Ammon's horn (tissue), 1 donor: Measurements from ENCODE around the gene DNAL1.
"Not testable (repeated sequence)": the region's sequence is repeated elsewhere in the genome, so short reads cannot be mapped to it uniquely, and the experiment has no call there.

Experiments
- DNase-seq: peaks from one replicate; pipeline ENCODE4 v3.0.0-alpha.2; 2016; ENCODE audit warnings: low spot score

The DNAL1 gene, protein sequence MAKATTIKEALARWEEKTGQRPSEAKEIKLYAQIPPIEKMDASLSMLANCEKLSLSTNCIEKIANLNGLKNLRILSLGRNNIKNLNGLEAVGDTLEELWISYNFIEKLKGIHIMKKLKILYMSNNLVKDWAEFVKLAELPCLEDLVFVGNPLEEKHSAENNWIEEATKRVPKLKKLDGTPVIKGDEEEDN

DNA sequence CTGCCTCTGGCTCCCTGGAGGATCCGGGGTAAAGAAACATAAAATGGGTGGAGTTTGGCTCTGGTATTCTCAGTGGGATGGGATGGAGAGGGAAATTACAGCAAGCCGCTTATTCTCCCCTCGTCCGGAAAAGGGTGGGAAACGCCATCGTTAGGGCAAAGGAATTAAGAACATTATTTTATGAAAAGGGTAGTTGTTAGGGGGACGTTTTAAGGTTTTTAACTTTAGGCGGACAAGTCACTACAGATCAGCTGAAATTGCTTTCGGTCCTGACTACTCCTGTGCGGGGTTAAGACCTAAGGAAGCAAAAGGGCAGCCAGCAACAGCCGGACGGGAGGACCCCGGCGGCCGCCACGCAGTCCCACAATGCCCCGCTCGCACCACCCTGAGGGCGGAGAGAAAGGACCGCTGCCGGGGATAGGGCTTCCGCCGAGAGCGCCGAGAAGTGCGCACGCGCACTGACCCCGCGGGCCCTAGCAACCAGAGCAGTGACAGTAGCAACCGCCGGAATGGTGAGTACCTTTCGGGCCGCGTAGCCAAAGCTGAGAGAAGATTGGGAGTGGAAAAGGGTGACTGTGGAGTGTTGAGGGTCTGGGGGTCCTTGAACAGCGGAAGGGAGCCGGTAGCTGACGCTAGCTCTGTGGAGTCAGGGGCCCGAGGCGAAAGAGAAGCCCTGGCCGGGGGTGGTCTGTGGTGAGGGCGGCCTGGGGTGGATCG, at the start of gene DNAL1:
Gene DNAL1, plus strand, starts transcription at position 456 of the 717 bp plus-strand sequence. Its CDS starts 54 bp downstream, at position 510.
- peak; percentile 93 for DNase-seq

DNA sequence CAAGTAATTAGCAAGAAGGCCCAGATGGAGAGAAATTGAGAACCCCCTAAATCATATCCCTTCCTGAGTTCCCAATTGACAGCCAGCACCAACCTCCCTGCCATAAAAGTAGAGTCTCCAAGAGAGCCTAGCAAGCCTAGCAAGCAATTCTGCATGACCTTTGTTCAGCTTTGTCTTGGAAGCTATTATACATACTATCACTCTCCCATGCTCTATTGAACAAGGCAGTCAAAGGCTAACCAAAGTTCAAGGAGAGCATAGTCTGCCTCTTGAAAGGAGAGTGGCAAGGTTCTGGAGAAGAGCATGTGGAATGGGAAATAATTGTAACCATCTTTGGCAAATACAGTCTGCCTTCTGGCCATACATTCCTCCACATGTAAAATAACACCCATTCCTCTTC, 45.3 kb upstream of the DNAL1 start:
- no peak for DNase-seq

DNA sequence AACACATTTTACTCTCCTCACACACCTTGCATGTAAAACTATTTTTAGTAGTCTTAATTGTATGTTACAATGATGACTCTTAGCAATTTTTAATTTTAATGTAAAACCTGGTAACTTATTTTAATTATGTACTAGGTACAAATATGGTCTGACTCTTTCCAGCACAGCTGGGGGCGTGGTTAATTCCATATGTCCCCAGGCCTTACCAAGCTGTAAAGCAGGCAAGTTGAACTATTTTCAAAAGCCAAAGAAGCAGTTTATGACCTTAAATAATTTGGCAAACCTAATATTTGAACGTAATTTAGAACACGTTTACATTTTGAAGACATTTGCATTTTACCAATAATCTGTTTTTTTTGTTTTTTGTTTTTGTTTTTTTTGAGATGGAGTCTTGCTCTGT, 41.8 kb upstream of the DNAL1 start:
- no peak for DNase-seq

DNA sequence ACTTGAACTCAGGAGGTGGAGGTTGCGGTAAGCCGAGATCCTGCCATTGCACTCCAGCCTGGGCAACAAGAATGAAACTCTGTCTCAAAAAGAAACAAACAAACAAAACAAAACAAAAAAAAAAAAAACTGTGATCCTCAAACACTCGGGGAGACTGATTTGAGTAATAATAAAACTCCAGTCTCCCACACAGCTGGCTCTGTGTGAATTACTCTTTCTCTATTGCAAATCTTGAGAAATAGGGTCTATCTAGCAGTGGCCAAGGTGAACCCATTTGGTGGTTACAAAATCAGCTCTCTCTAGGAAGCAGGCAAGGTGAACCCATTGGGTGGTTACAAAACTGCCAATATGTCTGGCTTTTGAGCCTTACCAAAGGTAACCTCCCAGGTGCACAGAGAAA, 38.5 kb upstream of the DNAL1 start:
- no peak for DNase-seq

DNA sequence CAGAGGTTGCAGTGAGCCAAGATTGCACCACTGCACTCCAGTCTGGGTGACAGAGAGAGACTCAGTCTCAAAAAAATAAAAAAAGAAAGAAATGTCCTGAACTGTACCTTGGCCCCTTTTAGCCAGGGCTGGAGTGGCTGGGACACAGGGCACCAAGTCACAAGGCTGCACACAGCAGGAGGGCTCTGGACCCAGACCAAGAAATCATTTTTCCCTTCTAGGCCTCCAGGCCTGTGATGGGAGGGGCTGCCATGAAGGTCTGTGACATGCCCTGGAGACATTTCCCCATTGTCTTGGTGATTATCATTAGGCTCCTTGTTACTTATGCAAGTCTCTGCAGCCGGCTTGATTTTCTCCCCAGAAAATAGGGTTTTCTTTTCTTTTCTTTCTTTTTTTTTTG, 37.5 kb upstream of the DNAL1 start:
- no peak for DNase-seq

DNA sequence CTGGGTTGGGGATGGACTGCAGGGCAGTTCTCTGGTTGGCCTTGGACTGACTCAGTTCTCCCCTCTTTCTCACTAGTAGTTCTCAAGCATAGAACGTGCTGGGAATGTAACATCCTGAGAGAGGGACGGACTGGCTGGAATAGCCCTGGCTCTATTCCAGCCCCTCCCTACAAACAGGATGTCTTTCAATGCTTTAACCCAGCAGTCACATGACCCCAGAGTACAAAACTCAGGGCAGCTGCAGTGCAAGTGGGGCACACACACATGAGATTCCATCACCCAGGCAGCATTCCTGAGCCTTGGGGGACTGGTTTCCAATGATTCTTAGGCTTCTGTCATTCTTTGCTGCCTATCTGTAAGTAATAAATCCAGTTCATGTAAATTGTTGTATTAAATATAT, 34.1 kb upstream of the DNAL1 start:
- peak; percentile 26 for DNase-seq

DNA sequence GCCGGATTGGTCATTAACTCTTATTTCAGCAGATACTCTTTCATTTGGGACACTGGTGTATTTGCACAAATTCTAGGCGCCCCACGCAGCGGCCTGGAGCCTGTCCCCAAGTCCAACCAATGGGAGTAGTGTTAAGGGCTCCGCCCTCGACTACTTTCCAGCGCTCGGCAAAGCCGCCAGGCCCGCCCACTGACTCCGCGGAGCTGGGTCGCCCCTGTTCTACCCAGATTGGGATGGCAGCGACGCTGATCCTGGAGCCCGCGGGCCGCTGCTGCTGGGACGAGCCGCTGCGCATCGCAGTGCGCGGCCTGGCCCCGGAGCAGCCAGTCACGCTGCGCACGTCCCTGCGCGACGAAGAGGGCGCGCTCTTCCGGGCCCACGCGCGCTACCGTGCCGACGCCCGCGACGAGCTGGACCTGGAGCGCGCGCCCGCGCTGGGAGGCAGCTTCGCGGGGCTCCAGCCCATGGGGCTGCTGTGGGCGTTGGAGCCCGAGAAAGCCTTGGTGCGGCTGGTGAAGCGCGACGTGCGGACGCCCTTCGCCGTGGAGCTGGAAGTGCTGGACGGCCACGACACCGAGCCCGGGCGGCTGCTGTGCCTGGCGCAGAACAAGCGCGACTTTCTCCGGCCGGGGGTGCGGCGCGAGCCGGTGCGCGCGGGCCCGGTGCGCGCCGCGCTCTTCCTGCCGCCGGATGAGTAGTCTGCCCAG, 32.3 kb upstream of the DNAL1 start, which contains the start of gene ACOT6:
Gene ACOT6, plus strand, starts transcription at position 179 of the 707 bp plus-strand sequence. Its CDS starts 55 bp downstream, at position 234.
- DNase-seq: peak; percentile 68

DNA sequence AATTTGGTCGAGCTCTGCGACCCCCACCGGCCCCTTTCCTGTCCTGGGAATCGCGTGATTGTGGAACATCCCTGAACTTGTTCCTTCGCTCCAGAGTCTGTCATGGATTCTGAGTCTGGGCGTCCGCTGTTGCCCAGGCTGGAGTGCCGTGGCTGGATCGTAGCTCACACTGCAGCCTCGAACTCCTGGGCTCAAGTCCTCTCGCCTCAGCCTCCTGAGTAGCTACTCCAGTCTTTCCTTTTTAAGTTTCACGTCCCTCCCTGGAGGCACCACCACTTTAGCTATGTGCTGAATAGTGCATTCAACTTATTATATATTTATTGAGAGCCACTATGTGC, 31.8 kb upstream of the DNAL1 start:
- peak; percentile 30 for DNase-seq

DNA sequence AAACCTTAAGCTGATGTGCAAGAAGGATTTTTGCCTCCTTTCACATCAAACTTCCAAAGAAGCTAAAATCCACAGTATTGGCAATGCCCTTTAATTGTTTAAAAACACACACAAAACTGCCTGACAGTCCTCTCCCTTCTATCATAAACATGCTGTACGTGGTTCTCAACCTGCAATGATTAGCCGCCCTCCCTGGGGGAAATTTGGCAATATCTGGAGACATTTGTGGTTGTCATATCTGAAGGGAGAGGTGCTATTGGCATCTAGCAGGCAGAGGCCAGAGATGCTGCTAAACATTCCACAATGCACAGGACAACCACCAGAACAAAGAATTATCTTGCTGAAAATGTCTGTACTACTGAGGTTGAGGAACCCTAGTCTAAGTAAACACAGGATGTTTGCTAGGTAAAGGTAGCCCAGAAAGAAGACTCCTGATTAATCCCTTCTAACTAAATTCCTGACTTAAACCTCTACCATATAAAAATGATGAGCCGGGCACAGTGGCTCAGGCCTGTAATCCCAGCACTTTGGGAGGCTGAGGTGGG, 31.3 kb upstream of the DNAL1 start:
- no peak for DNase-seq

DNA sequence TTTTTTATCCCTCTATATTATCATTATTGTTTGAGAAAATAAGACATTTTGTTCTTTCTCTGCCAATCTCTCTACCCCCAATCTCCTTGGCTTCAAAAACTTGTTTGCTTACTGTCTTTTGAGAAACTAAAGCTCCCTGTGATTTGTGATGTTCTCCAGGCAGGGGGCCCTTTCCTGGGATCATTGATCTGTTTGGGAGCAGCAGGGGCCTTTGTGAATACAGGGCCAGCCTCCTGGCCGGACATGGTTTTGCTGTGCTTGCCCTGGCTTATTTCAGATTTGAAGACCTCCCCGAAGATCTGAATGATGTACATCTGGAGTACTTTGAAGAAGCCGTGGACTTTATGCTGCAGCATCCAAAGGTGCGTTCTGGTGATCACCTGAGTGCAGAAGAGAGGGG, 28.0 kb upstream of the DNAL1 start:
- no peak for DNase-seq

DNA sequence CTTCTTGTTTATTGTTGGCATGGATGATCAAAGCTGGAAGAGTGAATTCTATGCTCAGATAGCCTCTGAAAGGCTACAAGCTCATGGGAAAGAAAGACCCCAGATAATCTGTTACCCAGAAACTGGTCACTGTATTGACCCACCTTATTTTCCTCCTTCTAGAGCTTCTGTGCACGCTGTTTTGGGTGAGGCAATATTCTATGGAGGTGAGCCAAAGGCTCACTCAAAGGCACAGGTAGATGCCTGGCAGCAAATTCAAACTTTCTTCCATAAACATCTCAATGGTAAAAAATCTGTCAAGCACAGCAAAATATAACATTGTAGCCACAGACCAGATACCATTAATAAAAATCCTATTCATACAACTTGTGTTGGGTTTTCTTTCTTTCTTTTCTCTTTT, 25.3 kb upstream of the DNAL1 start:
- DNase-seq: no peak

DNA sequence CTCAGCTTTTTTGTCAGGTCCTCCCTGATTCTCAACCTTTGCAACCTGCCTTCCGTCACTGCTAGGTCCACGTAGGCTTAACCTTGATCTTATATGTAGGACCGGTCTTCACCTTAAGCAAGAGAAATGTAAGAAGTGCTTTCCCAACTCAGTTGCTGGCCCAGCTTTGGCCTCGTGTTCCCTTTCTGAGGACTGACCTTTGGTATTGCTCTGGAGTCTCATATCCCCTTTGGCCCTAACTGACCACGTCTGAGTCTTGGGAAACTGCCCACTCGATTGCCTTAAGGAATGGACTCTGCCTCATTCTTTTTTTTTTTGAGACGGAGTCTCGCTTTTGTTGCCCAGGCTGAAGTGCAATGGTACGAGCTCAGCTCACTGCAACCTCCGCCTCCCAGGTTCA, 24.5 kb upstream of the DNAL1 start:
- DNase-seq: no peak

DNA sequence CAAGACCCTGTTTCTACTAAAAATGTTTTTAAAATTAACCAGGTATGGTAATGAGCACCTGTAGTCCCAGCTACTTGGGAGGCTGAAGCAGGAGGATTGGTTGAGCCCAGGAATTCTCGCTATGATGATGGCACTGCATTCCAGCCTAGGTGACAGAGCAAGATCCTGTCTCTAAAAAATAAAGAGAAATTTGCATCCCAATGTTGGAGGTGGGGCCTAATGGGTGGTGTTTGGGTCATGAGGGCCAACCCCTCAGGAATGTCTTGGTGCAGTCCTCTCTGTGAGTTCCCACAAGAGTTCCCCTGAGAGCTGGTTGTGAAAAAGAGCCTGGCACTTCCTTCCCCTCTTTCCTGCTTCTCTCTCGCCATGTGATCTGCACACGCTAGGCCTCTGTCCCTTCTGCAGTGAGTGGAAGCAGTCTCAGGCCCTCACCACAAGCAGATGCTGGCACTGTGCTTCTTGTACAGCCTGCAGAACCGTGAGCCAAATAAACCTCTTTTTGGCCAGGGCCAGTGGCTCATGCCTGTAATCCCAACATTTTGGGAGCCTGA, 21.2 kb upstream of the DNAL1 start:
- DNase-seq: no peak

DNA sequence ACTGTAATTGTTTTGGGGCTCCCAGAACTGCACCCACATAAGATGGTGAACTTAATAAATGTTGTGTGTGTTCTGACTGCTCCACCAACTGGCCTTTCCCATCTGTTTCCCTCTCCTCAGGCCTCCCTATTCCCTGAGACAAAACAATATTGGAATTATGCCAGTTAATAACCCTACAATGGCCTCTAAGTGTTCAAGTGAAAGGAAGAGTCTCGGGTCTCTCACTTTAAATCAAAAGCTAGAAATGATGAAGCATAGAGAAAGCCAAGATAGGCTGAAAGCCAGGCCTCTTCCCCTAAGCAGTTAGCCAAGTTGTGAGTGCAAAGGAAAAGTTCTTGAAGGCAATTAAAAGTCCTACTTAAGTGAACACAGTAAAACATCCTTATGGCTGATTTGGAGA, 19.1 kb upstream of the DNAL1 start:
- no peak for DNase-seq

DNA sequence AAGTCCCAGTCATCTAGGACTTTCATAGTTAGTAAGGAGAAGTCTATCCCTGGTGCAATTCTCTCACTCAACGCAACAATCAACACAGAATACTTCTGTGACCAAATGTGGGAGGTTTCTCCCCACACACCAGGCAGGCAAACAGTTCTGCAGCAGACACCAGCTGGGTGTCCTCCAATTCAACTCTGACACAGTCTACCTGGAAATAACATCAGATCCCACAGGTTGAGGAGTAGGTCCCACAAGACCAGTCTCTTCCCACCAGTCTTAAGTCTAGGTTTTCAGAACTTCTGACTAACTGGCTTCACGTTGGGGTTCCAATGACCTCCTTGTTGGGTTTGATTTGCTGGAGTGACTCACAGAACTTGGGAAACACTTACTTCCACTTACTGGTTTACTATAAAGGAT, 17.6 kb upstream of the DNAL1 start:
- no peak for DNase-seq

DNA sequence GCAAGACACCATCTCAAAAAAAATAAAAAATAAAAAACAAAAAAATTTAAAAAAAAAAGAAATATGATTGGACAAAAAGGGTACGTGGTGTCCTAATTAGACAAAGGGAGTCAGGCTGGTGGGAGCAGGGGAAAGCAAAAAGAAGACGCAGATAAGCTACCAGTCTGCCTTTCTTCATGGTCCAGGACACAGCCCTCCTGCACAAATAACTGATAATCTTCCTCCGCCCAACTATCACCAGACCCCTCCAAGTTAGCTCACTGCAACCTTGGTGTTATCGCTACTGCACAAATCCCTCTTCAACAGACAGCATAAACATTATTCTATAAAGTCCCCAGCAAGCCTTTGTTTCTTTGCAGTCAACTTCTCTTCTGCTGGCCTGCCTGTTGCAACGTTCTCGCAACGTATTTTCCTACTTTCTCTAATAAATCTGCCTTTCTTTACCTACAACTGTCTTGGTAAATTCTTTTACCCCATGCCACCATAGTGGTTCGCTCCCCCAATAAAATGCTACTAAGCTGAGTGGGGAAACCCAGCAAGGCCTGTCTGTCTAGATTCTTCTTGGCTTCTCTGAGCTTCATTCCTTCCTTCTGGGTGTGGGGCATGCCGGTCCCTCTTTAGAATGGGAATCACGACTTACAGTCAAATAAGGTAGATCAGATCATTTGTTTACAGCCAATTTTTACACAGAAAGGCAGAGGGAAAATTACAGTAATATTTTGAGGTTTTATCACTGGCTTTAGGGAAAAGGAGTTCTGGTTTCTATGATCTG, 14.6 kb upstream of the DNAL1 start:
- no peak for DNase-seq

DNA sequence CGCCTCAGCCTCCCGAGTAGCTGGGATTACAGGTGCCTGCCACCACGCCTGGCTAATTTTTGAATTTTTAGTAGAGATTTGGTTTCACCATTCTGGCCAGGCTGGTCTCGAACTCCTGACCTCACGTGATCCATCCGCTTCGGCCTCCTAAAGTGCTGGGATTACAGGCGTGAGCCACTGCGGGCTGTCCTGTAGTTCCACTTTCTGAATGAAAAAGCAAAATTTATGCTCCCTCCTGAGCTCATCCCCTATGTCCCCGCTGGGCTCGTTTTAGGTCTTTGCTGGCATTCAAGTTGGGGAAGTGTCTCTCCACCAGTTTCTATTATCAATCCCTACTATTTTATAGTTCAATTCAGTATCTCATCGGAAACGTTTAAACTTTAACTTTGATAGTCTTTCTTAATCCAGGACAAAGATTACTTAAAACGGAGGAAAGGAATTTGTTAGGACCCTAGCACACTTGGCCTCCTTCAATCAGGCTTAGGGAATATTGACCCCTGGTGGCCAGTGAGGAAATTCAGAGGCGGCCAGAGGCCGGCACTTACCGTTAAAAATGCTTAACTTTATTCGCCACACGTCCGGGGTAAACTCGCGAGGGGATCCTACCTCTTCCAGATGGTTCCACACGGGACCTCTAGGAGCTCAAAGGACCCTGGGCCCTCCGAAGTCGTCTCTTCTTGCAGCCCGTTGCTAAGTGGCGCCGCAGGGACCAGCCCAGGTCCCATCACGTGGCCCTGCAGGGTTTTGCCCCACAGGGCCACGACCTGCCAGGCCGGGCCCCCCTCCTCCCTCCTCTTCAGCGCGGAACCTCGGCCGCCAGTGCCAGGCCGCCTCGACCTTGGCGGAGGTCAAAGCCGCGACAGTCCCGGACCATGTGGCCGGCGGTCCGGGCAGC, 11.4 kb upstream of the DNAL1 start:
- DNase-seq: peak; percentile 81

DNA sequence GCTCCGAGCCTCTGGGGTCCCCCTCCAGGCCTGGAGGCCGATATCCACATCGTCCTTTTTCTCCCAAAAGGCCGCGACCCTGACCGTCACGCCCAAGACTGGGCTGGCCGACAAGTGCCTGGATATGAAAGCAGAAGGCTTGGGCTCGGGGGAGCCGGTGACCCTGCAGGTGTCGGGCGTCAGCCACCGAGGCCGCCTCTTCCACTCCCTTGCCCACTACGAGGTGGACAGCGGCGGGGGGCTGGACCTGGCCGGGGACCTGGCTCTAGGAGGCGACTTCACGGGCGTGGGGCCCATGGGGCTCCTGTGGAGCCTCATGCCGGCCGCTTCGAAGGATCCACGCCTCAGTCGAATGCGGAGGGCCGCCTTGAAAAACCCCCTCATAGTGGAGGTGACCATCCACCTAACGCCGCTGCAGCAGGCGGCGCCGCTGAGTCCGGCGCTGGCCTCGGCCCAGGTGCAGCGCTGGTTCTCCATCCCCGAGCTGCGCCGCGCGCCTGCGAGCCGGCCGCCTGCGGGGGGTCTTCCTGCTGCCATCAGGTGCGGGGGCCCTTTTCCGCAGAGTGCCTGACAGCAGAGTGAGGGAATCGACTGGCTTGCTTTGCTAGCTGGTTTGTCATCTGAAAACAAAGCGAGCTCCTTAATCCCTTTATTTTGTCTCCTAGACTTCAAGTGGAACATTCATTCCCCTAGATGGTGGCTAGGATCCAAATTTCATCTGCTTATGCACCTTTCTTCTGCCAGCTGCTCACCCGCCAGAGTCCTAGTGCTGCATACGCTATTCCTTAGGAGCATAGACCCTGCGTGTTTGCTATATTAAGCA, 10.6 kb upstream of the DNAL1 start:
- DNase-seq: peak; percentile 43

DNA sequence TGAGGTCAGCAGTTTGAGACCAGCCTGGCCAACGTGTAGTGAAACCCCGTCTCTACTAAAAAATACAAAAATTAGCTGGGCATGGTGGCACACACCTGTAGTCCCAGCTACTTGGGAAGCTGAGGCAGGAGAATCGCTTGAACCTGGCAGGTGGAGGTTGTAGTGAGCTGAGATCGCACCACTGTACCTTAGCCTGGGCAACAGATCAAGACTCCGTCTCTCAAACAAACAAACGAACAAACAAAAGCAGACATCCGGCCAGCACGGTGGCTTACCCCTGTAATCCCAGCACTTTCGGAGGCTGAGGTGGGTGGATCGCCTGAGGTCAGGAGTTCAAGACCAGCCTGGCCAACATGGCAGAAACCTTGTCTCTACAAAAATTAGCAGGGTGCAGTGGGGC, 8.4 kb upstream of the DNAL1 start:
- not testable (repeated sequence) for DNase-seq

DNA sequence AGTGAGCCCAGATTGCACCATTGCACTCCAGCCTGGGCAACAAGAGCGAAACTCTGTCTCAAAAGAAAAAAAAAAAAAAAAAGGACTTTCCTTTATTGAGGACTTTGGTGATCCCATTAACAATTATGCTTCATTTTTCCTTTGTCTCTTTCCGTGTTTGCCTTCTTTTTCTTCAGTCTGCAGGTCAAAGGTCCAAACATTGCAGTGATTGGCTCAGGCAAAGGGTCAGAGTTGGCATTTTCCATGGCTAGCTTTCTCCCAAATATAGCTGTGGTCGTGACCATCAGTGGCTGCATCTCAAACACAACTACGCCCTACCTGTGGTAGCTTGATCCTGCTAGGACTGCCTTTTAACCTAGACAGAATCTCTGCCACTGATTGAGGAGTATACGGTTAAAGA, 7.0 kb upstream of the DNAL1 start:
- DNase-seq: no peak
